ENCODE results near the gene TTC3. TPM values are rescaled to one million over a fixed set of nuclear protein-coding genes. Genes with fewer than 3 reads are reported as not detected.

The TTC3 gene
- polyA plus RNA-seq, 1 donor from 2014 or later = 332 TPM

DNA sequence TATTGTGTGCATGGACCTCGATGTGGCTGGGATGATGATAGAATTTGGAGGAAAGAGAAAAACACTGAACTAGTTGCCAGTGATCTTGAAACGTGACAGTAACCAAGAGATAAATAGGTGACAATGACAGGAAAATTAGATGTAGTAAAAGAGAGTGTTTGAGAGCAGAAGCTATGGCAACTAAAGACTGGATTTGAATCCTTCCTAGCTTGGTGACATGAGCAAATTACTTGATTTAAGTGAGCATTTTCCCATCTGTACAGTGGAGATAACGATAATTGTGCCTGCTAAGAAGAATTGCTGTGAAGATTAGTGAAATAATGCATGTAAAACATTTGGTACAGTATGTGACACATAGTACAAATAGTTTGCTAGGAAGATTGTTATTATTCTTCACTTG, 12.7 kb downstream of the TTC3 start:
- Histone ChIP-seq H3K4me2 (ENCODE audit: low read length) (no peak overlapping the region), H3K36me3 (ENCODE audit: insufficient read depth, low read length) (no peaks in the 10 kb centered on the region), H3K27ac (ENCODE audit: low read length) (peak overlapping the region; percentile 13), H3K9me2 (ENCODE audit: insufficient read depth, low read length) (no peaks in the 10 kb centered on the region), H3K27me3 (ENCODE audit: insufficient read depth, low read depth, low read length) (no peaks in the 10 kb centered on the region), H4K20me1 (ENCODE audit: insufficient read depth) (peaks cover 24% of the 10 kb centered on the region), H3K9me3 (ENCODE audit: low read length) (no peaks in the 10 kb centered on the region), H2AFZ (ENCODE audit: low read depth, low read length) (no peak overlapping the region), H3K4me3 (ENCODE audit: low read length) (peak overlapping the region; percentile 16), H3K9ac (ENCODE audit: low read length) (no peak overlapping the region), H3K79me2 (replicated peaks; ENCODE audit: insufficient read depth, low read length) (peaks cover 96% of the 10 kb centered on the region), H3F3A (ENCODE audit: insufficient read depth, low read length, poor library complexity, severe bottlenecking) (no peaks in the 10 kb centered on the region)
- TF ChIP-seq POLR2AphosphoS5 (IDR thresholded peaks at IDR 0.05) (no peak), EZH2 (IDR thresholded peaks at IDR 0.05; ENCODE audit: borderline replicate concordance, insufficient read depth, low read length, poor library complexity, severe bottlenecking) (no peak), TAF1 (IDR thresholded peaks at IDR 0.05; ENCODE audit: low read depth) (no peak), SMC3 (conservative IDR thresholded peaks at IDR 0.05; ENCODE audit: poor library complexity) (no peak), RAD21 (conservative IDR thresholded peaks at IDR 0.05) (no peak), EP300 (conservative IDR thresholded peaks at IDR 0.05; ENCODE audit: poor library complexity, severe bottlenecking) (no peak), MXI1 (conservative IDR thresholded peaks at IDR 0.05; ENCODE audit: poor library complexity, severe bottlenecking) (no peak)
- TF ChIP-seq, protein P1, sequence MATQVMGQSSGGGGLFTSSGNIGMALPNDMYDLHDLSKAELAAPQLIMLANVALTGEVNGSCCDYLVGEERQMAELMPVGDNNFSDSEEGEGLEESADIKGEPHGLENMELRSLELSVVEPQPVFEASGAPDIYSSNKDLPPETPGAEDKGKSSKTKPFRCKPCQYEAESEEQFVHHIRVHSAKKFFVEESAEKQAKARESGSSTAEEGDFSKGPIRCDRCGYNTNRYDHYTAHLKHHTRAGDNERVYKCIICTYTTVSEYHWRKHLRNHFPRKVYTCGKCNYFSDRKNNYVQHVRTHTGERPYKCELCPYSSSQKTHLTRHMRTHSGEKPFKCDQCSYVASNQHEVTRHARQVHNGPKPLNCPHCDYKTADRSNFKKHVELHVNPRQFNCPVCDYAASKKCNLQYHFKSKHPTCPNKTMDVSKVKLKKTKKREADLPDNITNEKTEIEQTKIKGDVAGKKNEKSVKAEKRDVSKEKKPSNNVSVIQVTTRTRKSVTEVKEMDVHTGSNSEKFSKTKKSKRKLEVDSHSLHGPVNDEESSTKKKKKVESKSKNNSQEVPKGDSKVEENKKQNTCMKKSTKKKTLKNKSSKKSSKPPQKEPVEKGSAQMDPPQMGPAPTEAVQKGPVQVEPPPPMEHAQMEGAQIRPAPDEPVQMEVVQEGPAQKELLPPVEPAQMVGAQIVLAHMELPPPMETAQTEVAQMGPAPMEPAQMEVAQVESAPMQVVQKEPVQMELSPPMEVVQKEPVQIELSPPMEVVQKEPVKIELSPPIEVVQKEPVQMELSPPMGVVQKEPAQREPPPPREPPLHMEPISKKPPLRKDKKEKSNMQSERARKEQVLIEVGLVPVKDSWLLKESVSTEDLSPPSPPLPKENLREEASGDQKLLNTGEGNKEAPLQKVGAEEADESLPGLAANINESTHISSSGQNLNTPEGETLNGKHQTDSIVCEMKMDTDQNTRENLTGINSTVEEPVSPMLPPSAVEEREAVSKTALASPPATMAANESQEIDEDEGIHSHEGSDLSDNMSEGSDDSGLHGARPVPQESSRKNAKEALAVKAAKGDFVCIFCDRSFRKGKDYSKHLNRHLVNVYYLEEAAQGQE (IDR thresholded peaks at IDR 0.05; ENCODE audit: borderline replicate concordance) = no peak
- TF ChIP-seq, protein P2, sequence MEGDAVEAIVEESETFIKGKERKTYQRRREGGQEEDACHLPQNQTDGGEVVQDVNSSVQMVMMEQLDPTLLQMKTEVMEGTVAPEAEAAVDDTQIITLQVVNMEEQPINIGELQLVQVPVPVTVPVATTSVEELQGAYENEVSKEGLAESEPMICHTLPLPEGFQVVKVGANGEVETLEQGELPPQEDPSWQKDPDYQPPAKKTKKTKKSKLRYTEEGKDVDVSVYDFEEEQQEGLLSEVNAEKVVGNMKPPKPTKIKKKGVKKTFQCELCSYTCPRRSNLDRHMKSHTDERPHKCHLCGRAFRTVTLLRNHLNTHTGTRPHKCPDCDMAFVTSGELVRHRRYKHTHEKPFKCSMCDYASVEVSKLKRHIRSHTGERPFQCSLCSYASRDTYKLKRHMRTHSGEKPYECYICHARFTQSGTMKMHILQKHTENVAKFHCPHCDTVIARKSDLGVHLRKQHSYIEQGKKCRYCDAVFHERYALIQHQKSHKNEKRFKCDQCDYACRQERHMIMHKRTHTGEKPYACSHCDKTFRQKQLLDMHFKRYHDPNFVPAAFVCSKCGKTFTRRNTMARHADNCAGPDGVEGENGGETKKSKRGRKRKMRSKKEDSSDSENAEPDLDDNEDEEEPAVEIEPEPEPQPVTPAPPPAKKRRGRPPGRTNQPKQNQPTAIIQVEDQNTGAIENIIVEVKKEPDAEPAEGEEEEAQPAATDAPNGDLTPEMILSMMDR (IDR thresholded peaks at IDR 0.05; ENCODE audit: poor library complexity, severe bottlenecking) = no peak

DNA sequence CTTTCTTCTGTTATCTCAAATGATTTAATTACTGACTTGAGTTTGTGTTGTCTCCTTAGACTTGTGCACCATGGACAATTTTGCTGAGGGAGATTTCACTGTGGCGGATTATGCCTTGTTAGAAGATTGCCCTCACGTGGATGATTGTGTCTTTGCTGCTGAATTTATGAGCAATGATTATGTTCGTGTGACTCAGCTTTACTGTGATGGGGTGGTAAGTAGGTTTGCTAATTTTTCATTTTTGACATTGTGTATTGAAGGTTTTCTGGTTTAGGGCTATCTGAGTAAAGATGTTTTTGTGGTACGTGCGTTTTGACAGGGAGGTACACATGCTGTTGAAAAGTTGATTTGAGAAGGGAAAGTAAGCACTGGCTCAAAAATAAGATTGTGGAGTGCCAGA, 14.1 kb downstream of the TTC3 start:
- Histone ChIP-seq H3K4me2 (ENCODE audit: low read length) (no peak overlapping the region), H3K36me3 (ENCODE audit: insufficient read depth, low read length) (no peaks in the 10 kb centered on the region), H3K27ac (ENCODE audit: low read length) (no peak overlapping the region), H2AFZ (ENCODE audit: low read depth, low read length) (no peak overlapping the region), H3K27me3 (ENCODE audit: insufficient read depth, low read depth, low read length) (no peaks in the 10 kb centered on the region), H4K20me1 (ENCODE audit: insufficient read depth) (peaks cover 24% of the 10 kb centered on the region), H3K9ac (ENCODE audit: low read length) (no peak overlapping the region), H3K4me3 (ENCODE audit: low read length) (no peak overlapping the region), H3F3A (ENCODE audit: insufficient read depth, low read length, poor library complexity, severe bottlenecking) (no peaks in the 10 kb centered on the region), H3K9me3 (ENCODE audit: low read length) (no peaks in the 10 kb centered on the region), H3K9me2 (ENCODE audit: insufficient read depth, low read length) (no peaks in the 10 kb centered on the region), H3K79me2 (replicated peaks; ENCODE audit: insufficient read depth, low read length) (peaks cover 96% of the 10 kb centered on the region)
- TF ChIP-seq, protein P2 (IDR thresholded peaks at IDR 0.05; ENCODE audit: poor library complexity, severe bottlenecking) = peak; percentile 36
- TF ChIP-seq TAF1 (IDR thresholded peaks at IDR 0.05; ENCODE audit: low read depth) (no peak), SMC3 (conservative IDR thresholded peaks at IDR 0.05; ENCODE audit: poor library complexity) (peak; percentile 27), RAD21 (conservative IDR thresholded peaks at IDR 0.05) (peak; percentile 34), EZH2 (IDR thresholded peaks at IDR 0.05; ENCODE audit: borderline replicate concordance, insufficient read depth, low read length, poor library complexity, severe bottlenecking) (no peak)

Data from neural cell (in vitro differentiated cells).